Endodermal cell (in vitro differentiated cells): ENCODE results near the gene CACUL1. TPM values are rescaled to one million over a fixed set of nuclear protein-coding genes. Genes with fewer than 3 reads are reported as not detected.

Source experiments
- DNase-seq: peaks from one replicate; pipeline ENCODE4 v3.0.0-alpha.2; 2017
- H3K27ac ChIP-seq: 2 replicates; pipeline ENCODE4 v1.5.1; 2013; ENCODE audit warnings: mild to moderate bottlenecking, low read depth, low read length, moderate library complexity
- H3K27me3 ChIP-seq: 2 replicates; pipeline ENCODE4 v1.6.1; 2013; ENCODE audit warnings: mild to moderate bottlenecking, low read length, moderate library complexity; ENCODE audit not compliant: insufficient read depth, control insufficient read depth, poor library complexity, severe bottlenecking
- H3K36me3 ChIP-seq: 2 replicates; pipeline ENCODE4 v1.7.0; 2013; ENCODE audit warnings: mild to moderate bottlenecking, low read length, moderate library complexity; ENCODE audit not compliant: control insufficient read depth, insufficient read depth
- H3K4me1 ChIP-seq: one replicate; pipeline ENCODE4 v1.7.0; 2013; ENCODE audit warnings: low read length; ENCODE audit not compliant: control insufficient read depth, insufficient read depth
- H3K4me3 ChIP-seq: 2 replicates; pipeline ENCODE4 v1.5.1; 2013; ENCODE audit warnings: mild to moderate bottlenecking, low read length, moderate library complexity
- H3K9ac ChIP-seq: 2 replicates; pipeline ENCODE4 v1.6.1; 2013; ENCODE audit warnings: mild to moderate bottlenecking, low read length, moderate library complexity; ENCODE audit not compliant: poor library complexity, severe bottlenecking; ENCODE audit errors: extremely low read depth
- H3K9me3 ChIP-seq: 2 replicates; pipeline ENCODE4 v1.6.1; 2013; ENCODE audit warnings: mild to moderate bottlenecking, low read length, moderate library complexity; ENCODE audit not compliant: control insufficient read depth
- H3K27ac Mint-ChIP-seq: 2 replicates; pipeline ENCODE4 v1.8.0; 2020; ENCODE audit warnings: mixed read lengths
- H3K27me3 Mint-ChIP-seq: 2 replicates; pipeline ENCODE4 v1.8.0; 2021; ENCODE audit warnings: mild to moderate bottlenecking, mixed read lengths; ENCODE audit not compliant: insufficient read depth
- H3K36me3 Mint-ChIP-seq: 2 replicates; pipeline ENCODE4 v1.8.0; 2020; ENCODE audit warnings: low read depth, mixed read lengths
- H3K4me1 Mint-ChIP-seq: 2 replicates; pipeline ENCODE4 v1.8.0; 2020; ENCODE audit warnings: mixed read lengths
- H3K4me3 Mint-ChIP-seq: 2 replicates; pipeline ENCODE4 v1.8.0; 2020; ENCODE audit warnings: mild to moderate bottlenecking, moderate library complexity, mixed read lengths
- H3K9me3 Mint-ChIP-seq: 2 replicates; pipeline ENCODE4 v1.8.0; 2020; ENCODE audit warnings: mild to moderate bottlenecking, mixed read lengths
- WGBS, 2 experiments: methylation state at CpG; one replicate each; pipeline versions ENCODE4 v1.1.5 to v1.1.7; 2013; ENCODE audit warnings: missing lambda C conversion rate in 2 of 2, mixed read lengths in 1 of 2; ENCODE audit not compliant: insufficient coverage in 1 of 2, insufficient read length in 1 of 2; 5-methylcytosine and 5-hydroxymethylcytosine counted together
- total RNA-seq, 2 donors: library from RNA; stranded (reverse); fragmentation: NEBNext Ultra II Directional in 1 of 2; extraction: Animal tissue kit (Norgen Biotek cat#: 25700) in 1 of 2; gene quantifications; 2 replicates in 1 of 2; 3 replicates in 1 of 2; pipeline ENCODE4 v1.2.1, GENCODE V29; 2021
- TF ChIP-seq, protein P1 (sequence below): fragments of 200-600 bp; sonication (generic); conservative IDR thresholded peaks from 2 replicates; pipeline ENCODE4 v1.5.0; 2021; ENCODE audit warnings: antibody characterized with exemption, mild to moderate bottlenecking

The CACUL1 gene
- total RNA-seq, 2 donors from 2014 or later, result 37.5 to 38.9 TPM

DNA sequence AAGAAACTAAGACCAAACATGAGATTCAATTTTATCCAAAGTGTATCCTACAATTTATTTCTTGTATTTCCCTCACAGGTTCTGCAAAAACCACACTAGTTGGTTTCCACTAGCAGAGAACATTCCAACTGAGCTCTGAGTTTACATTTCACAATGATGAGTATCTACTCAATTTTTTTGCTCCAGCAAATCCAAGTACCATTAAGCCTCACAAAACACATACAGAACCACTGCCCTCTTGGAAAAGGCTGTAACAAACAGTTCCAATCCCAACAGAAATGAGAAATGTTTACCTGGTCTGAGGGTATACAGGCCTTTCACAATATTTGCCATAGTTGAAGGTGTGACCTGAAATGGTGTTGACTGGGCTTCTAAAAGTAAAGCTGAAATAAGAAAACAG is 59.9 kb downstream of the CACUL1 start:
- H3K4me3 ChIP-seq, result no peak overlapping the region
- peaks cover 16% of the 10 kb centered on the region for H3K4me1 Mint-ChIP-seq
- no peaks in the 10 kb centered on the region for H3K27me3 Mint-ChIP-seq
- H3K27me3 ChIP-seq, result no peaks in the 10 kb centered on the region
- peaks cover 44% of the 10 kb centered on the region for H3K36me3 ChIP-seq
- H3K9ac ChIP-seq, result no peak overlapping the region
- H3K9me3 ChIP-seq, result peaks cover 5% of the 10 kb centered on the region
- H3K27ac Mint-ChIP-seq, result no peak overlapping the region
- H3K36me3 Mint-ChIP-seq, result peaks cover 50% of the 10 kb centered on the region
- H3K4me3 Mint-ChIP-seq, result no peak overlapping the region
- no peak for DNase-seq
- H3K27ac ChIP-seq, result no peak overlapping the region
- TF ChIP-seq, protein P1, sequence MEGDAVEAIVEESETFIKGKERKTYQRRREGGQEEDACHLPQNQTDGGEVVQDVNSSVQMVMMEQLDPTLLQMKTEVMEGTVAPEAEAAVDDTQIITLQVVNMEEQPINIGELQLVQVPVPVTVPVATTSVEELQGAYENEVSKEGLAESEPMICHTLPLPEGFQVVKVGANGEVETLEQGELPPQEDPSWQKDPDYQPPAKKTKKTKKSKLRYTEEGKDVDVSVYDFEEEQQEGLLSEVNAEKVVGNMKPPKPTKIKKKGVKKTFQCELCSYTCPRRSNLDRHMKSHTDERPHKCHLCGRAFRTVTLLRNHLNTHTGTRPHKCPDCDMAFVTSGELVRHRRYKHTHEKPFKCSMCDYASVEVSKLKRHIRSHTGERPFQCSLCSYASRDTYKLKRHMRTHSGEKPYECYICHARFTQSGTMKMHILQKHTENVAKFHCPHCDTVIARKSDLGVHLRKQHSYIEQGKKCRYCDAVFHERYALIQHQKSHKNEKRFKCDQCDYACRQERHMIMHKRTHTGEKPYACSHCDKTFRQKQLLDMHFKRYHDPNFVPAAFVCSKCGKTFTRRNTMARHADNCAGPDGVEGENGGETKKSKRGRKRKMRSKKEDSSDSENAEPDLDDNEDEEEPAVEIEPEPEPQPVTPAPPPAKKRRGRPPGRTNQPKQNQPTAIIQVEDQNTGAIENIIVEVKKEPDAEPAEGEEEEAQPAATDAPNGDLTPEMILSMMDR, result no peak
- H3K4me1 ChIP-seq, result no peaks in the 10 kb centered on the region
- no peaks in the 10 kb centered on the region for H3K9me3 Mint-ChIP-seq

DNA sequence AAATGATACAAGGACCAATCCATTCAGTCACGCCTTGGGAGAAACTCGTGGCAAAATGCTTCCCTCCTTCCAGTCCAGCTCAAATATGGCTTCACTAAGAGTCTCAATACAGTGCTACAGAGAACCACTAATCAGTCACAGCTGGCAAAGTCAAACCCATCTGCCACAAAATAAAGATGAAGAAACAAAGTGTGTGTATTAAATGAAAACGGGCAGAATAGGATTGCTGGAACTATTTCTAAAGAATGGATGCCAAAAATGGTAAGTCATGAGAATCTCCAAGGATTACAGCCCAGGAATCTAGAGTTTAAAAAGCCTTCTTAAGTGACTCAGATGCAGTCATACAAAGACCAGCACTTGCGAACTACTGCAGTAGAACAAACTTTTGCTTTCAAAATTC is 61.9 kb downstream of the CACUL1 start:
- Histone ChIP-seq H3K27me3 (no peaks in the 10 kb centered on the region), H3K4me1 (no peaks in the 10 kb centered on the region), H3K4me3 (no peak overlapping the region), H3K27ac (no peak overlapping the region), H3K9me3 (peaks cover 5% of the 10 kb centered on the region), H3K9ac (no peak overlapping the region), H3K36me3 (peaks cover 61% of the 10 kb centered on the region)
- WGBS, 2 experiments, result 89 to 100% methylated on average over 3 to 4 of the region's 4 CpGs
- H3K4me3 Mint-ChIP-seq, result no peak overlapping the region
- H3K9me3 Mint-ChIP-seq, result no peaks in the 10 kb centered on the region
- no peaks in the 10 kb centered on the region for H3K27me3 Mint-ChIP-seq
- no peak overlapping the region for H3K27ac Mint-ChIP-seq
- no peak for DNase-seq
- H3K4me1 Mint-ChIP-seq, result peaks cover 9% of the 10 kb centered on the region
- TF ChIP-seq, protein P1, result no peak
- peaks cover 47% of the 10 kb centered on the region for H3K36me3 Mint-ChIP-seq

DNA sequence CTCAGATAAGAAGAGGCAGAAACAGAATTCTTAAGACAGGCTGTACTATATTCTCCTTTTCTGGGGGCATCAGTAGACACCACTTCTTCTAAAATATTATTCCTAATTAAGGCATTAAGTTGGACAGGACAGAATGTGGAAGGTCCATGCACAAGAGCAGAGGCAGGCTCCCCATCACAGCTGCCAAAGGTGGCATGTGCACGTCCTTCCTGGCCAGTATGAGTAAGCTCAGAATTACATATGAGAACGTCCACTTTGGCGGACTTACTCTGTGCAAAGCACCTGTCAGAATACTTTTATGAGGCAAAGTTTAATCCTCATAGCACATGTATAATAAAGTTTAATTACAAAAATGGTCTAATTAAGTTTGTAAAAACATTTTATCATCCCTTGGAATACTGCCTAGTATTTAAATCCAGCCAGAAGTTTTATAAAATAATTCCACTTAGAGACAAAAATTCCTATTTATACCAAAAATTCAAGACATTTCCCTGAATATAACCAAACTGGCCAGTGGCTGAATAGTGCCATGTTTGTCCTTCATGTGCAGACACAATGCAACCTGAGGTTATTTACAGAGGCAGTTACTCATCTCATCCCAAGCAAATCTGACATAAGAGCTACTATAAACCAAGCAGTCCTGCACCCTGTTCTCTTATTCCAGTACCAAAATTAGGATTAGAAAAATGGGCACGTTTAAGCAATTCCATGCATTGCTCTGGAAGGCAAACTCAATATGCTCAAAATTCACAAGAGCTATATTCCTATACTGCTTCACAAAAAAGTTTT is 65.5 kb downstream of the CACUL1 start:
- Mint-ChIP-seq H3K9me3 (no peaks in the 10 kb centered on the region), H3K27me3 (no peaks in the 10 kb centered on the region), H3K4me3 (no peak overlapping the region), H3K27ac (no peak overlapping the region), H3K4me1 (peaks cover 4% of the 10 kb centered on the region), H3K36me3 (peaks cover 56% of the 10 kb centered on the region)
- peaks cover 3% of the 10 kb centered on the region for H3K9me3 ChIP-seq
- no peak overlapping the region for H3K9ac ChIP-seq
- H3K27ac ChIP-seq, result no peak overlapping the region
- TF ChIP-seq, protein P1, result no peak
- H3K4me3 ChIP-seq, result no peak overlapping the region
- 90 to 92% methylated on average over 4 of the region's 4 CpGs for WGBS, 2 experiments
- no peaks in the 10 kb centered on the region for H3K4me1 ChIP-seq
- H3K36me3 ChIP-seq, result peaks cover 89% of the 10 kb centered on the region
- no peak for DNase-seq
- H3K27me3 ChIP-seq, result no peaks in the 10 kb centered on the region
